WTC11 (cell line): ENCODE data around the gene TNK2. TPM values are rescaled to one million over a fixed set of nuclear protein-coding genes. Genes with fewer than 3 reads are reported as not detected.

Experiments
- ATAC-seq: fragments of 200-7000 bp; cut with Tn5 transposase; 2 replicates; pipeline ENCODE4 v1.10.0; 2021; ENCODE audit warnings: mild to moderate bottlenecking, moderate library complexity
- CTCF ChIA-PET: fragments of 300-600 bp; sonication (Branson Sonifier 250); formaldehyde crosslinking; loops from one replicate; lab custom pipeline; 2021; ENCODE audit warnings: antibody characterized with exemption; lab: Charles Lee
- POLR2A ChIA-PET: fragments of 350-600 bp; sonication (Branson Sonifier 250); formaldehyde crosslinking; loops from one replicate; lab custom pipeline; 2021; ENCODE audit warnings: antibody characterized with exemption; lab: Charles Lee
- DNase-seq: peaks from one replicate; pipeline ENCODE4 v3.0.0; 2021; ENCODE audit warnings: low spot score
- H3K27ac Mint-ChIP-seq: 2 replicates; pipeline ENCODE4 v1.8.0; 2021; ENCODE audit warnings: mixed read lengths
- H3K27me3 Mint-ChIP-seq: 2 replicates; pipeline ENCODE4 v1.8.0; 2021; ENCODE audit warnings: low read depth, mild to moderate bottlenecking, moderate library complexity, mixed read lengths
- H3K36me3 Mint-ChIP-seq: 2 replicates; pipeline ENCODE4 v1.8.0; 2021; ENCODE audit warnings: mixed read lengths
- H3K4me1 Mint-ChIP-seq: 2 replicates; pipeline ENCODE4 v1.8.0; 2022; ENCODE audit warnings: mixed read lengths
- H3K4me3 Mint-ChIP-seq: 2 replicates; pipeline ENCODE4 v1.8.0; 2021; ENCODE audit warnings: mild to moderate bottlenecking, moderate library complexity, mixed read lengths
- H3K9me3 Mint-ChIP-seq: 2 replicates; pipeline ENCODE4 v1.8.0; 2021; ENCODE audit warnings: mixed read lengths
- CREB1 ChIP-seq: sonication (generic); formaldehyde crosslinking; IDR thresholded peaks from 2 replicates; pipeline ENCODE4 v1.8.0; 2023; ENCODE audit warnings: mild to moderate bottlenecking, missing genetic modification reagents
- CREM ChIP-seq: sonication (generic); formaldehyde crosslinking; IDR thresholded peaks from 2 replicates; pipeline ENCODE4 v1.8.1; 2022; ENCODE audit warnings: mild to moderate bottlenecking, missing genetic modification reagents, moderate library complexity
- ESRRA ChIP-seq: sonication (generic); formaldehyde crosslinking; IDR thresholded peaks from 2 replicates; pipeline ENCODE4 v1.8.1; 2022; ENCODE audit warnings: mild to moderate bottlenecking, missing genetic modification reagents, borderline replicate concordance
- HMGA2 ChIP-seq: fragments of 250-450 bp; sonication (Bioruptor Pico); IDR thresholded peaks from 2 replicates; pipeline ENCODE4 v1.4.0; 2021; ENCODE audit warnings: mild to moderate bottlenecking, moderate library complexity
- JUN ChIP-seq: sonication (generic); formaldehyde crosslinking; IDR thresholded peaks from 2 replicates; pipeline ENCODE4 v1.8.0; 2023; ENCODE audit warnings: mild to moderate bottlenecking, missing genetic modification reagents
- MLX ChIP-seq: sonication (generic); formaldehyde crosslinking; IDR thresholded peaks from 2 replicates; pipeline ENCODE4 v1.8.1; 2023; ENCODE audit warnings: mild to moderate bottlenecking, missing genetic modification reagents, moderate library complexity
- NR1H2 ChIP-seq: sonication (generic); formaldehyde crosslinking; IDR thresholded peaks from 2 replicates; pipeline ENCODE4 v1.9.0; 2021; ENCODE audit warnings: mild to moderate bottlenecking, moderate library complexity, missing genetic modification reagents
- NR3C1 ChIP-seq: sonication (generic); formaldehyde crosslinking; conservative IDR thresholded peaks from 2 replicates; pipeline ENCODE4 v1.8.1; 2023; ENCODE audit warnings: low read depth, mild to moderate bottlenecking, missing genetic modification reagents
- PRRX2 ChIP-seq: fragments of 250-450 bp; sonication (Bioruptor Pico); IDR thresholded peaks from 2 replicates; pipeline ENCODE4 v1.8.0; 2021; ENCODE audit warnings: mild to moderate bottlenecking
- RORB ChIP-seq: fragments of 250-450 bp; sonication (Bioruptor Pico); IDR thresholded peaks from 2 replicates; pipeline ENCODE4 v1.9.0; 2021; ENCODE audit warnings: mild to moderate bottlenecking
- SMAD4 ChIP-seq: sonication (generic); formaldehyde crosslinking; IDR thresholded peaks from 2 replicates; pipeline ENCODE4 v1.8.0; 2022; ENCODE audit warnings: mild to moderate bottlenecking, missing genetic modification reagents
- TEAD4 ChIP-seq: sonication (generic); formaldehyde crosslinking; IDR thresholded peaks from 2 replicates; pipeline ENCODE4 v1.8.0; 2022; ENCODE audit warnings: mild to moderate bottlenecking, missing genetic modification reagents
- USF2 ChIP-seq: sonication (generic); formaldehyde crosslinking; IDR thresholded peaks from 2 replicates; pipeline ENCODE4 v1.8.1; 2023; ENCODE audit warnings: mild to moderate bottlenecking, missing genetic modification reagents, moderate library complexity
- ZNF219 ChIP-seq: sonication (generic); formaldehyde crosslinking; IDR thresholded peaks from 2 replicates; pipeline ENCODE4 v1.8.0; 2023; ENCODE audit warnings: missing genetic modification reagents, mild to moderate bottlenecking, borderline replicate concordance
- ZNF232 ChIP-seq: sonication (generic); formaldehyde crosslinking; IDR thresholded peaks from 2 replicates; pipeline ENCODE4 v1.8.0; 2022; ENCODE audit warnings: mild to moderate bottlenecking, missing genetic modification reagents
- ZNF263 ChIP-seq: sonication (generic); formaldehyde crosslinking; IDR thresholded peaks from 2 replicates; pipeline ENCODE4 v1.8.1; 2022; ENCODE audit warnings: low read depth, mild to moderate bottlenecking, moderate library complexity, missing genetic modification reagents
- ZNF281 ChIP-seq: sonication (generic); formaldehyde crosslinking; IDR thresholded peaks from 2 replicates; pipeline ENCODE4 v1.8.0; 2023; ENCODE audit warnings: mild to moderate bottlenecking, missing genetic modification reagents
- ZNF317 ChIP-seq: sonication (generic); formaldehyde crosslinking; IDR thresholded peaks from 2 replicates; pipeline ENCODE4 v1.8.1; 2023; ENCODE audit warnings: low read depth, mild to moderate bottlenecking, moderate library complexity, missing genetic modification reagents, borderline replicate concordance
- total RNA-seq: library from RNA; stranded (reverse); gene quantifications from 3 replicates; pipeline ENCODE4 v1.2.3, GENCODE V29; 2021
- TF ChIP-seq, protein P1 (sequence below): fragments of 200-600 bp; IDR thresholded peaks from 2 replicates; pipeline ENCODE4 v1.8.0; 2022; ENCODE audit warnings: antibody characterized with exemption
- TF ChIP-seq, protein P2 (sequence below): sonication (generic); formaldehyde crosslinking; IDR thresholded peaks from 2 replicates; pipeline ENCODE4 v1.8.0; 2023; ENCODE audit warnings: missing genetic modification reagents, mild to moderate bottlenecking, borderline replicate concordance
- TF ChIP-seq, protein P3 (sequence below): sonication (generic); formaldehyde crosslinking; IDR thresholded peaks from 2 replicates; pipeline ENCODE4 v1.8.1; 2023; ENCODE audit warnings: mild to moderate bottlenecking, moderate library complexity, missing genetic modification reagents
- TF ChIP-seq, protein P4 (sequence below): sonication (generic); formaldehyde crosslinking; IDR thresholded peaks from 2 replicates; pipeline ENCODE4 v1.8.0; 2023; ENCODE audit warnings: missing genetic modification reagents

TNK2 gene
- total RNA-seq, 1 experiment from 2014 or later, result 58.4 TPM

DNA sequence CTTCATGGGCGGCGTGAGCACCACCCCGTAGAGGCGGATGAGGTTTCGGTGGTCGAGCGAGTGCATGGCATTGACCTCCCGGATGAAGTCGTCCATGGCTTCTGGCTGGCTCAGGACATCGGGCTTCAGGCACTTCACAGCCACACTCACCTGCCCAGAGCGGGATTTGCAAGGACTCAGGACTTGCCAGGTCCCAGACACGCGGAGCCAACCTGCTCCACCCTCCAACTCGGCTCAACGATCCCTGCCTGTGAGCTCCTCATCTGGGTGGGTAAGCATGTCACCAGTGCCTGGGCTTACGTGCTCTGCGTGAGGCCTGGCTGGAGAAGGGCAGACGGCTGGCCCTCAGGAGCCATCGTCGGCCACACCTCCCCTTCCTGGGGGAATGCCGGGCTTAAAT lies 25.2 kb downstream of the TNK2 start:
- DNase-seq (no peak), ATAC-seq (no peak)
- CTCF ChIA-PET, result interaction anchor here (1.4 kb wide), 1 partner anchor 11 kb away, joined by 4 read pairs; no protein-coding TSS in a partner anchor
- H3K4me3 Mint-ChIP-seq, result no peak overlapping the region
- TF ChIP-seq TEAD4 (CRISPR knock-in tag) (no peak), ZNF232 (no peak), CREB1 (no peak), HMGA2 (CRISPR knock-in tag) (no peak), ESRRA (CRISPR knock-in tag) (no peak), ZNF281 (CRISPR knock-in tag) (no peak), CREM (CRISPR knock-in tag) (no peak), PRRX2 (CRISPR knock-in tag) (no peak), NR1H2 (CRISPR knock-in tag) (no peak), ZNF219 (no peak), USF2 (CRISPR knock-in tag) (no peak)
- TF ChIP-seq, protein P1, sequence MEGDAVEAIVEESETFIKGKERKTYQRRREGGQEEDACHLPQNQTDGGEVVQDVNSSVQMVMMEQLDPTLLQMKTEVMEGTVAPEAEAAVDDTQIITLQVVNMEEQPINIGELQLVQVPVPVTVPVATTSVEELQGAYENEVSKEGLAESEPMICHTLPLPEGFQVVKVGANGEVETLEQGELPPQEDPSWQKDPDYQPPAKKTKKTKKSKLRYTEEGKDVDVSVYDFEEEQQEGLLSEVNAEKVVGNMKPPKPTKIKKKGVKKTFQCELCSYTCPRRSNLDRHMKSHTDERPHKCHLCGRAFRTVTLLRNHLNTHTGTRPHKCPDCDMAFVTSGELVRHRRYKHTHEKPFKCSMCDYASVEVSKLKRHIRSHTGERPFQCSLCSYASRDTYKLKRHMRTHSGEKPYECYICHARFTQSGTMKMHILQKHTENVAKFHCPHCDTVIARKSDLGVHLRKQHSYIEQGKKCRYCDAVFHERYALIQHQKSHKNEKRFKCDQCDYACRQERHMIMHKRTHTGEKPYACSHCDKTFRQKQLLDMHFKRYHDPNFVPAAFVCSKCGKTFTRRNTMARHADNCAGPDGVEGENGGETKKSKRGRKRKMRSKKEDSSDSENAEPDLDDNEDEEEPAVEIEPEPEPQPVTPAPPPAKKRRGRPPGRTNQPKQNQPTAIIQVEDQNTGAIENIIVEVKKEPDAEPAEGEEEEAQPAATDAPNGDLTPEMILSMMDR, result no peak
- TF ChIP-seq, protein P2, sequence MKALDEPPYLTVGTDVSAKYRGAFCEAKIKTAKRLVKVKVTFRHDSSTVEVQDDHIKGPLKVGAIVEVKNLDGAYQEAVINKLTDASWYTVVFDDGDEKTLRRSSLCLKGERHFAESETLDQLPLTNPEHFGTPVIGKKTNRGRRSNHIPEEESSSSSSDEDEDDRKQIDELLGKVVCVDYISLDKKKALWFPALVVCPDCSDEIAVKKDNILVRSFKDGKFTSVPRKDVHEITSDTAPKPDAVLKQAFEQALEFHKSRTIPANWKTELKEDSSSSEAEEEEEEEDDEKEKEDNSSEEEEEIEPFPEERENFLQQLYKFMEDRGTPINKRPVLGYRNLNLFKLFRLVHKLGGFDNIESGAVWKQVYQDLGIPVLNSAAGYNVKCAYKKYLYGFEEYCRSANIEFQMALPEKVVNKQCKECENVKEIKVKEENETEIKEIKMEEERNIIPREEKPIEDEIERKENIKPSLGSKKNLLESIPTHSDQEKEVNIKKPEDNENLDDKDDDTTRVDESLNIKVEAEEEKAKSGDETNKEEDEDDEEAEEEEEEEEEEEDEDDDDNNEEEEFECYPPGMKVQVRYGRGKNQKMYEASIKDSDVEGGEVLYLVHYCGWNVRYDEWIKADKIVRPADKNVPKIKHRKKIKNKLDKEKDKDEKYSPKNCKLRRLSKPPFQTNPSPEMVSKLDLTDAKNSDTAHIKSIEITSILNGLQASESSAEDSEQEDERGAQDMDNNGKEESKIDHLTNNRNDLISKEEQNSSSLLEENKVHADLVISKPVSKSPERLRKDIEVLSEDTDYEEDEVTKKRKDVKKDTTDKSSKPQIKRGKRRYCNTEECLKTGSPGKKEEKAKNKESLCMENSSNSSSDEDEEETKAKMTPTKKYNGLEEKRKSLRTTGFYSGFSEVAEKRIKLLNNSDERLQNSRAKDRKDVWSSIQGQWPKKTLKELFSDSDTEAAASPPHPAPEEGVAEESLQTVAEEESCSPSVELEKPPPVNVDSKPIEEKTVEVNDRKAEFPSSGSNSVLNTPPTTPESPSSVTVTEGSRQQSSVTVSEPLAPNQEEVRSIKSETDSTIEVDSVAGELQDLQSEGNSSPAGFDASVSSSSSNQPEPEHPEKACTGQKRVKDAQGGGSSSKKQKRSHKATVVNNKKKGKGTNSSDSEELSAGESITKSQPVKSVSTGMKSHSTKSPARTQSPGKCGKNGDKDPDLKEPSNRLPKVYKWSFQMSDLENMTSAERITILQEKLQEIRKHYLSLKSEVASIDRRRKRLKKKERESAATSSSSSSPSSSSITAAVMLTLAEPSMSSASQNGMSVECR, result no peak
- TF ChIP-seq, protein P3, sequence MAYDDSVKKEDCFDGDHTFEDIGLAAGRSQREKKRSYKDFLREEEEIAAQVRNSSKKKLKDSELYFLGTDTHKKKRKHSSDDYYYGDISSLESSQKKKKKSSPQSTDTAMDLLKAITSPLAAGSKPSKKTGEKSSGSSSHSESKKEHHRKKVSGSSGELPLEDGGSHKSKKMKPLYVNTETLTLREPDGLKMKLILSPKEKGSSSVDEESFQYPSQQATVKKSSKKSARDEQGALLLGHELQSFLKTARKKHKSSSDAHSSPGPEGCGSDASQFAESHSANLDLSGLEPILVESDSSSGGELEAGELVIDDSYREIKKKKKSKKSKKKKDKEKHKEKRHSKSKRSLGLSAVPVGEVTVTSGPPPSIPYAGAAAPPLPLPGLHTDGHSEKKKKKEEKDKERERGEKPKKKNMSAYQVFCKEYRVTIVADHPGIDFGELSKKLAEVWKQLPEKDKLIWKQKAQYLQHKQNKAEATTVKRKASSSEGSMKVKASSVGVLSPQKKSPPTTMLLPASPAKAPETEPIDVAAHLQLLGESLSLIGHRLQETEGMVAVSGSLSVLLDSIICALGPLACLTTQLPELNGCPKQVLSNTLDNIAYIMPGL (CRISPR knock-in tag), result no peak
- TF ChIP-seq, all 79 proteins: peak for 0
- H3K4me1 Mint-ChIP-seq, result peaks cover 24% of the 10 kb centered on the region
- POLR2A ChIA-PET, result no interaction called here
- H3K27ac Mint-ChIP-seq, result no peak overlapping the region
- peaks cover 13% of the 10 kb centered on the region for H3K36me3 Mint-ChIP-seq
- H3K9me3 Mint-ChIP-seq, result no peaks in the 10 kb centered on the region
- no peaks in the 10 kb centered on the region for H3K27me3 Mint-ChIP-seq

GRCh38 chr3:195882002-195882441 lies 26.3 kb downstream of the TNK2 start:
- Mint-ChIP-seq H3K9me3 (no peaks in the 10 kb centered on the region), H3K27me3 (no peaks in the 10 kb centered on the region), H3K4me1 (peaks cover 17% of the 10 kb centered on the region), H3K36me3 (peaks cover 7% of the 10 kb centered on the region), H3K27ac (no peak overlapping the region), H3K4me3 (no peak overlapping the region)
- DNase-seq, result no peak
- ChIA-PET POLR2A (no interaction called here), CTCF (interaction anchor here (1.0 kb wide), 1 partner anchor 13 kb away, joined by 4 read pairs; no protein-coding TSS in a partner anchor)
- ATAC-seq, result no peak
- TF ChIP-seq NR3C1 (CRISPR knock-in tag) (no peak), SMAD4 (no peak), MLX (CRISPR knock-in tag) (no peak), RORB (CRISPR knock-in tag) (no peak), ZNF317 (CRISPR knock-in tag) (no peak), ZNF263 (CRISPR knock-in tag) (no peak), JUN (CRISPR knock-in tag) (no peak)
- TF ChIP-seq, protein P4, sequence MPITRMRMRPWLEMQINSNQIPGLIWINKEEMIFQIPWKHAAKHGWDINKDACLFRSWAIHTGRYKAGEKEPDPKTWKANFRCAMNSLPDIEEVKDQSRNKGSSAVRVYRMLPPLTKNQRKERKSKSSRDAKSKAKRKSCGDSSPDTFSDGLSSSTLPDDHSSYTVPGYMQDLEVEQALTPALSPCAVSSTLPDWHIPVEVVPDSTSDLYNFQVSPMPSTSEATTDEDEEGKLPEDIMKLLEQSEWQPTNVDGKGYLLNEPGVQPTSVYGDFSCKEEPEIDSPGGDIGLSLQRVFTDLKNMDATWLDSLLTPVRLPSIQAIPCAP (CRISPR knock-in tag), result no peak
- TF ChIP-seq, protein P3 (CRISPR knock-in tag), result no peak
